Prostate gland (tissue), 2 donors: Measurements from ENCODE around the gene PRDM11.

Experiments
- CTCF ChIP-seq, 4 experiments: fragments of 200-600 bp in 2 of 4; fragments of 450-650 bp in 2 of 4; sonication (generic) in 2 of 4; IDR thresholded peaks; 1 replicate in 3 of 4; 2 replicates in 1 of 4; pipeline ENCODE4 v1.5.1; 2016 to 2019; ENCODE audit warnings: antibody characterized with exemption in 4 of 4, mild to moderate bottlenecking in 2 of 4, moderate library complexity in 2 of 4
- POLR2A ChIP-seq: fragments of 450-650 bp; IDR thresholded peaks from one replicate; pipeline ENCODE4 v1.6.1; 2016; ENCODE audit warnings: antibody characterized with exemption, mild to moderate bottlenecking

- TF ChIP-seq POLR2A (no peak), CTCF (IDR thresholded peaks at IDR 0.05) (no peak)
Measured at GRCh38 chr11:45205978-45206377, 59.5 kb downstream of the PRDM11 start.
